Neural crest cell (in vitro differentiated cells): Measurements from ENCODE around the gene OGA. TPM values are rescaled to one million over a fixed set of nuclear protein-coding genes. Genes with fewer than 3 reads are reported as not detected.

Source experiments
- DNase-seq: peaks from one replicate; pipeline ENCODE4 v3.0.0; 2021; ENCODE audit warnings: low read depth, mixed read lengths, low spot score
- H3K27ac Mint-ChIP-seq: one replicate; pipeline ENCODE4 v1.8.0; 2021; ENCODE audit warnings: mild to moderate bottlenecking, mixed read lengths; ENCODE audit not compliant: unreplicated experiment
- H3K27me3 Mint-ChIP-seq: 2 replicates; pipeline ENCODE4 v1.8.0; 2021; ENCODE audit warnings: low read depth, mild to moderate bottlenecking, mixed read lengths
- H3K36me3 Mint-ChIP-seq: 2 replicates; pipeline ENCODE4 v1.8.0; 2021; ENCODE audit warnings: low read depth, mild to moderate bottlenecking, mixed read lengths
- H3K4me1 Mint-ChIP-seq: 2 replicates; pipeline ENCODE4 v1.8.0; 2021; ENCODE audit warnings: mixed read lengths
- H3K4me3 Mint-ChIP-seq: one replicate; pipeline ENCODE4 v1.8.0; 2021; ENCODE audit warnings: mild to moderate bottlenecking, mixed read lengths
- H3K9me3 Mint-ChIP-seq: 2 replicates; pipeline ENCODE4 v1.8.0; 2021; ENCODE audit warnings: mixed read lengths
- total RNA-seq: library from RNA; stranded (reverse); gene quantifications from 2 replicates; pipeline ENCODE4 v1.2.1, GENCODE V29; 2021
- TF ChIP-seq, protein P1 (sequence below): fragments of 200-600 bp; sonication (generic); conservative IDR thresholded peaks from 2 replicates; pipeline ENCODE4 v1.5.0; 2021; ENCODE audit warnings: antibody characterized with exemption, mild to moderate bottlenecking

The OGA gene
- total RNA-seq, 1 donor from 2014 or later, result 102 TPM

- H3K27me3 Mint-ChIP-seq, result peaks cover 4% of the 10 kb centered on the region
- no peak overlapping the region for H3K27ac Mint-ChIP-seq
- H3K36me3 Mint-ChIP-seq, result no peaks in the 10 kb centered on the region
- TF ChIP-seq, protein P1, sequence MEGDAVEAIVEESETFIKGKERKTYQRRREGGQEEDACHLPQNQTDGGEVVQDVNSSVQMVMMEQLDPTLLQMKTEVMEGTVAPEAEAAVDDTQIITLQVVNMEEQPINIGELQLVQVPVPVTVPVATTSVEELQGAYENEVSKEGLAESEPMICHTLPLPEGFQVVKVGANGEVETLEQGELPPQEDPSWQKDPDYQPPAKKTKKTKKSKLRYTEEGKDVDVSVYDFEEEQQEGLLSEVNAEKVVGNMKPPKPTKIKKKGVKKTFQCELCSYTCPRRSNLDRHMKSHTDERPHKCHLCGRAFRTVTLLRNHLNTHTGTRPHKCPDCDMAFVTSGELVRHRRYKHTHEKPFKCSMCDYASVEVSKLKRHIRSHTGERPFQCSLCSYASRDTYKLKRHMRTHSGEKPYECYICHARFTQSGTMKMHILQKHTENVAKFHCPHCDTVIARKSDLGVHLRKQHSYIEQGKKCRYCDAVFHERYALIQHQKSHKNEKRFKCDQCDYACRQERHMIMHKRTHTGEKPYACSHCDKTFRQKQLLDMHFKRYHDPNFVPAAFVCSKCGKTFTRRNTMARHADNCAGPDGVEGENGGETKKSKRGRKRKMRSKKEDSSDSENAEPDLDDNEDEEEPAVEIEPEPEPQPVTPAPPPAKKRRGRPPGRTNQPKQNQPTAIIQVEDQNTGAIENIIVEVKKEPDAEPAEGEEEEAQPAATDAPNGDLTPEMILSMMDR, result no peak
- DNase-seq, result no peak
- H3K4me1 Mint-ChIP-seq, result peaks cover 50% of the 10 kb centered on the region
- no peaks in the 10 kb centered on the region for H3K9me3 Mint-ChIP-seq
- H3K4me3 Mint-ChIP-seq, result peak overlapping the region; percentile 98
Observed at GRCh38 chr10:101816376-101816775, 1.9 kb downstream of the OGA start.

GRCh38 chr10:101814466-101815071 is 3.7 kb downstream of the OGA start:
- Mint-ChIP-seq H3K36me3 (no peaks in the 10 kb centered on the region), H3K27ac (no peak overlapping the region), H3K27me3 (peaks cover 4% of the 10 kb centered on the region), H3K9me3 (no peaks in the 10 kb centered on the region), H3K4me3 (peak overlapping the region; percentile 98), H3K4me1 (peaks cover 50% of the 10 kb centered on the region)
- TF ChIP-seq, protein P1, result no peak
- no peak for DNase-seq

- H3K4me3 Mint-ChIP-seq, result peak overlapping the region; percentile 98
- peaks cover 35% of the 10 kb centered on the region for H3K4me1 Mint-ChIP-seq
- TF ChIP-seq, protein P1, result no peak
- no peaks in the 10 kb centered on the region for H3K27me3 Mint-ChIP-seq
- no peaks in the 10 kb centered on the region for H3K9me3 Mint-ChIP-seq
- H3K36me3 Mint-ChIP-seq, result peaks cover 1% of the 10 kb centered on the region
- no peak for DNase-seq
- H3K27ac Mint-ChIP-seq, result no peak overlapping the region
Observed at GRCh38 chr10:101812606-101813005, 5.6 kb downstream of the OGA start.

GRCh38 chr10:101807158-101807557 is 11.1 kb downstream of the OGA start:
- Mint-ChIP-seq H3K4me3 (no peak overlapping the region), H3K36me3 (peaks cover 11% of the 10 kb centered on the region), H3K4me1 (no peaks in the 10 kb centered on the region), H3K27ac (no peak overlapping the region), H3K9me3 (no peaks in the 10 kb centered on the region), H3K27me3 (no peaks in the 10 kb centered on the region)
- no peak for DNase-seq
- TF ChIP-seq, protein P1, result no peak

DNA sequence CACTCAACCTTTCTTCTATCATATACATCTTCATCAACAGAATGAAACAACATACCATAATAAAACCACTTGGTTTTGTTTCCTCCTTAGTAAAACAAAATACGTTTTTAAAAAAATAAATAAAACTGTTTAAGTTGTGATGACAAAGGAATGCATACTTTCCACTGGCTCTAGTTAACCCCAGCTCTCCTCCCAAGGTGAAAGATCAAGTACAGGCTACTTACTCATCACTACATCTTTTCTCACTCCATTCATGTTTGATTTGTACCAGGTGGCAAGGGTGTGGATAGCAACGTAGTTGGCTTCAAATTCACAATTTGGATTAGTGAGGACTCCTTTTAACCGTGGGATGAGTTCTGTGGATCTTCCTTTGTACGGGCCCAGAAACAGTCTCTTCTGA is 14.7 kb downstream of the OGA start:
- no peak overlapping the region for H3K27ac Mint-ChIP-seq

More for the DNA sequence above, 14.7 kb downstream of the OGA start:
- Mint-ChIP-seq H3K27me3 (no peaks in the 10 kb centered on the region), H3K9me3 (no peaks in the 10 kb centered on the region), H3K36me3 (peaks cover 22% of the 10 kb centered on the region), H3K4me3 (no peak overlapping the region), H3K4me1 (no peaks in the 10 kb centered on the region)
- no peak for DNase-seq
- TF ChIP-seq, protein P1, result no peak
